GM23338 (cell line): ENCODE data around the gene FNDC3A. TPM values are rescaled to one million over a fixed set of nuclear protein-coding genes. Genes with fewer than 3 reads are reported as not detected.

Source experiments
- ATAC-seq: fragments of 200-7000 bp; cut with Tn5 transposase; 3 replicates; pipeline ENCODE4 v1.9.1; 2020
- DNase-seq: peaks from one replicate; pipeline ENCODE4 v3.0.0-alpha.2; 2015; ENCODE audit warnings: low spot score
- H2AFZ ChIP-seq: fragments of 200-600 bp; sonication (generic); 2 replicates; pipeline ENCODE4 v1.8.0; 2016; ENCODE audit warnings: antibody characterized with exemption, mild to moderate bottlenecking, moderate library complexity
- H3F3A ChIP-seq: fragments of 200-600 bp; sonication (generic); replicated peaks from 2 replicates; pipeline ENCODE4 v1.8.0; 2017; ENCODE audit warnings: antibody characterized with exemption, mixed run types, low read depth
- H3K27ac ChIP-seq: fragments of 200-600 bp; sonication (generic); 2 replicates; pipeline ENCODE4 v1.6.1; 2016; ENCODE audit warnings: low read depth
- H3K27me3 ChIP-seq: fragments of 200-600 bp; sonication (generic); 2 replicates; pipeline ENCODE4 v1.8.0; 2016; ENCODE audit warnings: mild to moderate bottlenecking, mixed run types, moderate library complexity; ENCODE audit not compliant: insufficient read depth
- H3K36me3 ChIP-seq: fragments of 200-600 bp; sonication (generic); 2 replicates; pipeline ENCODE4 v1.8.0; 2016; ENCODE audit warnings: mild to moderate bottlenecking; ENCODE audit not compliant: insufficient read depth
- H3K4me1 ChIP-seq: fragments of 200-600 bp; sonication (generic); 2 replicates; pipeline ENCODE4 v1.8.0; 2016; ENCODE audit warnings: mild to moderate bottlenecking, moderate library complexity; ENCODE audit not compliant: insufficient read depth
- H3K4me2 ChIP-seq: fragments of 200-600 bp; sonication (generic); 2 replicates; pipeline ENCODE4 v1.7.1; 2017; ENCODE audit warnings: mixed run types
- H3K4me3 ChIP-seq: fragments of 200-600 bp; sonication (generic); 2 replicates; pipeline ENCODE4 v1.6.1; 2016; ENCODE audit warnings: mixed run types
- H3K79me2 ChIP-seq: fragments of 200-600 bp; sonication (generic); replicated peaks from 2 replicates; pipeline ENCODE4 v1.8.0; 2017; ENCODE audit warnings: mild to moderate bottlenecking; ENCODE audit not compliant: insufficient read depth
- H3K9me2 ChIP-seq: fragments of 200-600 bp; sonication (generic); 2 replicates; pipeline ENCODE4 v1.8.0; 2017; ENCODE audit not compliant: insufficient read depth
- H4K20me1 ChIP-seq: fragments of 200-600 bp; sonication (generic); replicated peaks from 2 replicates; pipeline ENCODE4 v1.8.0; 2017; ENCODE audit warnings: mild to moderate bottlenecking; ENCODE audit not compliant: insufficient read depth
- H3K27ac Mint-ChIP-seq: 2 replicates; pipeline ENCODE4 v1.8.0; 2020; ENCODE audit warnings: inconsistent platforms, mild to moderate bottlenecking, moderate library complexity, mixed read lengths
- H3K27me3 Mint-ChIP-seq: 3 replicates; pipeline ENCODE4 v1.8.0; 2022; ENCODE audit warnings: low read depth, mild to moderate bottlenecking, moderate library complexity, mixed read lengths, inconsistent platforms; ENCODE audit not compliant: insufficient read depth, poor library complexity
- H3K36me3 Mint-ChIP-seq: 3 replicates; pipeline ENCODE4 v1.8.0; 2021; ENCODE audit warnings: low read depth, mild to moderate bottlenecking, inconsistent platforms, moderate library complexity, mixed read lengths
- H3K4me1 Mint-ChIP-seq: 3 replicates; pipeline ENCODE4 v1.8.0; 2020; ENCODE audit warnings: mild to moderate bottlenecking, inconsistent platforms, mixed read lengths
- H3K4me3 Mint-ChIP-seq: 3 replicates; pipeline ENCODE4 v1.8.0; 2021; ENCODE audit warnings: moderate library complexity, mild to moderate bottlenecking, inconsistent platforms, mixed read lengths
- H3K9me3 Mint-ChIP-seq: 3 replicates; pipeline ENCODE4 v1.8.0; 2020; ENCODE audit warnings: moderate library complexity, mild to moderate bottlenecking, inconsistent platforms, mixed read lengths
- CREB1 ChIP-seq: fragments of 250-450 bp; sonication (Bioruptor Pico); IDR thresholded peaks from 2 replicates; pipeline ENCODE4 v1.5.0; 2020; ENCODE audit warnings: low read depth, mild to moderate bottlenecking, moderate library complexity
- CTCF ChIP-seq, 2 experiments: fragments of 200-600 bp in 1 of 2; sonication (generic) in 1 of 2; conservative IDR thresholded peaks; 2 replicates each; pipeline versions ENCODE4 v1.5.1 to v1.6.1; 2016 to 2017; ENCODE audit warnings: antibody characterized with exemption in 2 of 2, low read depth in 2 of 2, mild to moderate bottlenecking in 2 of 2, moderate library complexity in 1 of 2
- ETS1 ChIP-seq: IDR thresholded peaks from 2 replicates; pipeline ENCODE4 v1.6.1; 2016; ENCODE audit warnings: antibody characterized with exemption
- EZH2 ChIP-seq: fragments of 200-600 bp; sonication (generic); IDR thresholded peaks from one replicate; pipeline ENCODE4 v1.8.0; 2017; ENCODE audit warnings: antibody characterized with exemption, mild to moderate bottlenecking, low read depth; ENCODE audit not compliant: unreplicated experiment
- EZH2phosphoT487 ChIP-seq: fragments of 200-600 bp; sonication (generic); IDR thresholded peaks from one replicate; pipeline ENCODE4 v1.8.1; 2018; ENCODE audit warnings: antibody characterized with exemption; ENCODE audit not compliant: unreplicated experiment
- JUNB ChIP-seq: IDR thresholded peaks from one replicate; pipeline ENCODE4 v1.6.1; 2016; ENCODE audit warnings: antibody characterized with exemption; ENCODE audit not compliant: unreplicated experiment
- NANOG ChIP-seq: IDR thresholded peaks from 2 replicates; pipeline ENCODE4 v1.6.1; 2016; ENCODE audit warnings: antibody characterized with exemption, borderline replicate concordance
- POLR2AphosphoS5 ChIP-seq: IDR thresholded peaks from 2 replicates; pipeline ENCODE4 v1.6.1; 2016; ENCODE audit warnings: antibody characterized with exemption, low read depth
- REST ChIP-seq: IDR thresholded peaks from one replicate; pipeline ENCODE4 v1.6.1; 2018; ENCODE audit warnings: antibody characterized with exemption; ENCODE audit not compliant: unreplicated experiment
- STAT1 ChIP-seq: IDR thresholded peaks from one replicate; pipeline ENCODE4 v1.6.1; 2016; ENCODE audit warnings: antibody characterized with exemption; ENCODE audit not compliant: unreplicated experiment
- ZNF114 ChIP-seq: fragments of 250-450 bp; sonication (Bioruptor Pico); IDR thresholded peaks from 2 replicates; pipeline ENCODE4 v1.5.0; 2020; ENCODE audit warnings: mild to moderate bottlenecking, moderate library complexity
- ZNF331 ChIP-seq: fragments of 250-450 bp; sonication (Bioruptor Pico); IDR thresholded peaks from 2 replicates; pipeline ENCODE4 v1.5.0; 2020; ENCODE audit warnings: low read depth, mild to moderate bottlenecking, moderate library complexity
- ZNF462 ChIP-seq: fragments of 250-450 bp; sonication (Bioruptor Pico); IDR thresholded peaks from 2 replicates; pipeline ENCODE4 v1.5.0; 2020; ENCODE audit warnings: mild to moderate bottlenecking, moderate library complexity
- polyA plus RNA-seq: library from polyadenylated mRNA; unstranded; fragments of >200 nt; fragmentation: Nextera tagmentation; extraction: Ambion mirVana; gene quantifications from 2 replicates; pipeline ENCODE4 v1.2.1, GENCODE V29; 2016
- total RNA-seq: library from RNA; depleted of rRNA; stranded (reverse); fragments of >200 nt; shearing (Covaris generic); gene quantifications from 2 replicates; pipeline ENCODE4 v1.2.3, GENCODE V29; 2014

Gene FNDC3A
- total and polyA plus RNA-seq, 2 experiments from 2014 or later: 10.3 to 31.1 TPM

- peak overlapping the region; percentile 69 for H3K27ac Mint-ChIP-seq
- Histone ChIP-seq H3K4me2 (peak overlapping the region; percentile 90), H2AFZ (no peak overlapping the region)
Observed at GRCh38 chr13:48978942-48979601, 3.4 kb downstream of the FNDC3A start.

More at GRCh38 chr13:48978942-48979601, 3.4 kb downstream of the FNDC3A start:
- peak overlapping the region; percentile 51 for H3K4me3 Mint-ChIP-seq
- Histone ChIP-seq H3K4me3 (peak overlapping the region; percentile 81), H4K20me1 (no peaks in the 10 kb centered on the region), H3K36me3 (0 out of 2 replicates have a peak, but pooled peaks cover under 1% of the 10 kb centered on the region), H3K9me2 (no peaks in the 10 kb centered on the region), H3F3A (peaks cover 3% of the 10 kb centered on the region; the same call in 1 of the 2 replicates), H3K27ac (peak overlapping the region; percentile 77), H3K27me3 (no peaks in the 10 kb centered on the region), H3K4me1 (peaks cover 55% of the 10 kb centered on the region), H3K79me2 (peaks cover 70% of the 10 kb centered on the region)
- ATAC-seq: no peak
- H3K4me1 Mint-ChIP-seq: peaks cover 46% of the 10 kb centered on the region
- DNase-seq: peak; percentile 71
- H3K36me3 Mint-ChIP-seq: peaks cover 5% of the 10 kb centered on the region; the same call in 2 of the 3 replicates
- H3K9me3 Mint-ChIP-seq: peaks cover 6% of the 10 kb centered on the region; the same call in 2 of the 3 replicates
- TF ChIP-seq CTCF (conservative IDR thresholded peaks at IDR 0.05; ENCODE audit: low read depth in 2 of 2) (no peak), ZNF462 (CRISPR knock-in tag) (no peak), EZH2 (no peak), JUNB (no peak), EZH2phosphoT487 (no peak), REST (no peak), STAT1 (no peak), CREB1 (CRISPR knock-in tag) (no peak), POLR2AphosphoS5 (no peak), ZNF114 (CRISPR knock-in tag) (no peak), NANOG (no peak), ETS1 (no peak), ZNF331 (CRISPR knock-in tag) (no peak)
- H3K27me3 Mint-ChIP-seq: peaks cover 4% of the 10 kb centered on the region
